IMR-90 (cell line): Measurements from ENCODE around the gene FAM20A.

Source experiments
- CEBPB ChIP-seq: IDR thresholded peaks from 2 replicates; pipeline ENCODE4 v1.6.1; 2012; ENCODE audit warnings: low read depth, low read length, improper control_type of control experiment
- CTCF ChIP-seq: conservative IDR thresholded peaks from 2 replicates; pipeline ENCODE4 v1.5.1; 2012; ENCODE audit warnings: mild to moderate bottlenecking, low read depth, low read length, improper control_type of control experiment
- MXI1 ChIP-seq: IDR thresholded peaks from 2 replicates; pipeline ENCODE4 v1.6.1; 2012; ENCODE audit warnings: low read depth, mild to moderate bottlenecking, low read length, moderate library complexity, borderline replicate concordance

GRCh38 chr17:68556551-68556950, 44.6 kb downstream of the FAM20A start:
- TF ChIP-seq CTCF = no peak
- no peak for TF ChIP-seq CEBPB
- TF ChIP-seq MXI1 = no peak
